HEK293 (cell line): ENCODE measurements around the gene TIGD3.

Source experiments
- CTCF ChIA-PET: fragments of 350-600 bp; formaldehyde crosslinking; extraction: SDS; loops from one replicate; lab custom pipeline; 2021; ENCODE audit warnings: antibody characterized with exemption; lab: Yijun Ruan, JAX
- POLR2A ChIA-PET: fragments of 300-600 bp; formaldehyde crosslinking; extraction: SDS; loops from one replicate; lab custom pipeline; 2020; ENCODE audit warnings: antibody characterized with exemption, inconsistent platforms; lab: Yijun Ruan, JAX
- H3K27ac ChIP-seq: fragments of 200-500 bp; sonication (Bioruptor generic); 2 replicates; pipeline ENCODE4 v1.5.1; 2014; ENCODE audit warnings: low read depth, low read length, control low read depth, inconsistent platforms; ENCODE audit errors: extremely low read depth
- H3K36me3 ChIP-seq, 2 experiments: fragments of 200-500 bp in 1 of 2; sonication (Bioruptor generic) in 1 of 2; 1 replicate in 1 of 2; 2 replicates in 1 of 2; pipeline ENCODE4 v1.5.1; 2014 to 2017; ENCODE audit warnings: inconsistent platforms in 2 of 2, low read length in 2 of 2; ENCODE audit not compliant: control insufficient read depth in 2 of 2, insufficient read depth in 1 of 2
- H3K4me1 ChIP-seq: fragments of 200-500 bp; sonication (Bioruptor generic); 2 replicates; pipeline ENCODE4 v1.5.1; 2014; ENCODE audit warnings: mild to moderate bottlenecking, low read length, inconsistent platforms; ENCODE audit not compliant: control insufficient read depth, insufficient read depth
- H3K4me3 ChIP-seq: 2 replicates; pipeline ENCODE4 v1.5.1; 2011; ENCODE audit warnings: low read depth, mild to moderate bottlenecking, control low read depth, low read length, moderate library complexity
- H3K9me3 ChIP-seq: fragments of 200-500 bp; sonication (Bioruptor generic); 2 replicates; pipeline ENCODE4 v1.5.1; 2014; ENCODE audit warnings: low read depth, low read length, inconsistent platforms; ENCODE audit not compliant: control insufficient read depth, insufficient read depth
- AEBP2 ChIP-seq: fragments of 450-650 bp; formaldehyde crosslinking; IDR thresholded peaks from 2 replicates; pipeline ENCODE4 v1.5.1; 2016; ENCODE audit warnings: missing biosample characterization, missing genetic modification characterization, borderline replicate concordance
- GLIS1 ChIP-seq: fragments of 450-650 bp; formaldehyde crosslinking; IDR thresholded peaks from 2 replicates; pipeline ENCODE4 v1.5.1; 2016; ENCODE audit warnings: missing biosample characterization, missing genetic modification characterization
- GLIS2 ChIP-seq: fragments of 450-650 bp; formaldehyde crosslinking; IDR thresholded peaks from 2 replicates; pipeline ENCODE4 v1.5.1; 2016; ENCODE audit warnings: missing biosample characterization, missing genetic modification characterization
- ZIC2 ChIP-seq: fragments of 450-650 bp; formaldehyde crosslinking; IDR thresholded peaks from 2 replicates; pipeline ENCODE4 v1.5.1; 2016; ENCODE audit warnings: missing biosample characterization, missing genetic modification characterization
- ZNF423 ChIP-seq: fragments of 450-650 bp; formaldehyde crosslinking; IDR thresholded peaks from 2 replicates; pipeline ENCODE4 v1.5.1; 2016; ENCODE audit warnings: missing biosample characterization, missing genetic modification characterization
- ZNF48 ChIP-seq: fragments of 450-650 bp; formaldehyde crosslinking; IDR thresholded peaks from 2 replicates; pipeline ENCODE4 v1.5.1; 2016; ENCODE audit warnings: missing biosample characterization, missing genetic modification characterization
- ZNF629 ChIP-seq: fragments of 450-650 bp; formaldehyde crosslinking; IDR thresholded peaks from 2 replicates; pipeline ENCODE4 v1.5.1; 2017; ENCODE audit warnings: missing biosample characterization, missing genetic modification characterization
- TF ChIP-seq, protein P1 (sequence below): fragments of 450-650 bp; formaldehyde crosslinking; IDR thresholded peaks from 2 replicates; pipeline ENCODE4 v1.5.1; 2016; ENCODE audit warnings: missing biosample characterization, missing genetic modification characterization

Gene TIGD3

GRCh38 chr11:65308281-65308891 lies 46.2 kb upstream of the TIGD3 start:
- no peak overlapping the region for H3K27ac ChIP-seq
- peak; percentile 6; the same call in 1 of the 2 replicates for TF ChIP-seq GLIS1 (tag by site-specific recombination)
- TF ChIP-seq AEBP2 (tag by site-specific recombination): no peak
- TF ChIP-seq, protein P1, sequence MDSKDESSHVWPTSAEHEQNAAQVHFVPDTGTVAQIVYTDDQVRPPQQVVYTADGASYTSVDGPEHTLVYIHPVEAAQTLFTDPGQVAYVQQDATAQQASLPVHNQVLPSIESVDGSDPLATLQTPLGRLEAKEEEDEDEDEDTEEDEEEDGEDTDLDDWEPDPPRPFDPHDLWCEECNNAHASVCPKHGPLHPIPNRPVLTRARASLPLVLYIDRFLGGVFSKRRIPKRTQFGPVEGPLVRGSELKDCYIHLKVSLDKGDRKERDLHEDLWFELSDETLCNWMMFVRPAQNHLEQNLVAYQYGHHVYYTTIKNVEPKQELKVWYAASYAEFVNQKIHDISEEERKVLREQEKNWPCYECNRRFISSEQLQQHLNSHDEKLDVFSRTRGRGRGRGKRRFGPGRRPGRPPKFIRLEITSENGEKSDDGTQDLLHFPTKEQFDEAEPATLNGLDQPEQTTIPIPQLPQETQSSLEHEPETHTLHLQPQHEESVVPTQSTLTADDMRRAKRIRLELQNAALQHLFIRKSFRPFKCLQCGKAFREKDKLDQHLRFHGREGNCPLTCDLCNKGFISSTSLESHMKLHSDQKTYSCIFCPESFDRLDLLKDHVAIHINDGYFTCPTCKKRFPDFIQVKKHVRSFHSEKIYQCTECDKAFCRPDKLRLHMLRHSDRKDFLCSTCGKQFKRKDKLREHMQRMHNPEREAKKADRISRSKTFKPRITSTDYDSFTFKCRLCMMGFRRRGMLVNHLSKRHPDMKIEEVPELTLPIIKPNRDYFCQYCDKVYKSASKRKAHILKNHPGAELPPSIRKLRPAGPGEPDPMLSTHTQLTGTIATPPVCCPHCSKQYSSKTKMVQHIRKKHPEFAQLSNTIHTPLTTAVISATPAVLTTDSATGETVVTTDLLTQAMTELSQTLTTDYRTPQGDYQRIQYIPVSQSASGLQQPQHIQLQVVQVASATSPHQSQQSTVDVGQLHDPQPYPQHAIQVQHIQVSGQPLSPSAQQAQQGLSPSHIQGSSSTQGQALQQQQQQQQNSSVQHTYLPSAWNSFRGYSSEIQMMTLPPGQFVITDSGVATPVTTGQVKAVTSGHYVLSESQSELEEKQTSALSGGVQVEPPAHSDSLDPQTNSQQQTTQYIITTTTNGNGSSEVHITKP (tag by site-specific recombination): peak; percentile 72
- TF ChIP-seq, all 188 proteins: peak for 2
- CTCF ChIA-PET: interaction anchor here (0.6 to 1.5 kb wide), 6 partner anchors 9 to 440 kb away, joined by 3 to 6 read pairs (median 4); no protein-coding TSS in a partner anchor
- POLR2A ChIA-PET: no interaction called here
- Histone ChIP-seq H3K4me1 (0 out of 2 replicates have a peak, but pooled peaks cover 3% of the 10 kb centered on the region), H3K36me3 (peaks cover 0 to 17% of the 10 kb centered on the region in 2 experiments; a peak in 2 of 3 replicates), H3K9me3 (no peaks in the 10 kb centered on the region), H3K4me3 (no peak overlapping the region)

DNA sequence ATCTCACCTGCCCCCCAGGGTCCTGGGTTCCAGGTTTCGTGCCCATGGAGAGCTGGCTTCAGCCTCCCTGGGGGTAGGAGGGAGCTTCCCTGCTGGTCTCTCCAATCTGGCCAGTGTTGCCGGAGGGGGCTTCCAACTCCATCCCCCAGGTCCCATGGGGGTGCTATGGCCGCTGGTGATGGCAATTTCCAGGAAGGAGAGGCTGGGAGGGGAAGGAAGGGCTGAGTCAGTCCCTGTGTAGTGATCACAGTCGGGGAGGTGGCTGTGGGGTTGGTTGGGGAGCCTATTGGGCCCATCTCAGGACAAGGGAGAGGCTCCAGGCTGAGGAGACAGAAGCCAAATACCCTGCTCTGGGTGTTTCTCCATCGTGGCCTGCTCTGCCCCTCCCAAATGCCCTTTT lies 45.5 kb upstream of the TIGD3 start:
- no peaks in the 10 kb centered on the region for H3K9me3 ChIP-seq
- TF ChIP-seq GLIS1 (tag by site-specific recombination) (peak; percentile 70), ZNF48 (tag by site-specific recombination) (no peak), GLIS2 (tag by site-specific recombination) (peak; percentile 46; the same call in 1 of the 2 replicates), ZIC2 (peak; percentile 20; the same call in 1 of the 2 replicates)
- POLR2A ChIA-PET: no interaction called here
- H3K36me3 ChIP-seq: peaks cover 0 to 11% of the 10 kb centered on the region in 2 experiments; a peak in 2 of 3 replicates
- 0 out of 2 replicates have a peak, but pooled peaks cover 3% of the 10 kb centered on the region for H3K4me1 ChIP-seq
- H3K4me3 ChIP-seq: no peak overlapping the region
- H3K27ac ChIP-seq: no peak overlapping the region
- CTCF ChIA-PET: interaction anchor here (0.7 to 1.5 kb wide), 5 partner anchors 8 to 440 kb away, joined by 3 to 6 read pairs (median 5); no protein-coding TSS in a partner anchor

DNA sequence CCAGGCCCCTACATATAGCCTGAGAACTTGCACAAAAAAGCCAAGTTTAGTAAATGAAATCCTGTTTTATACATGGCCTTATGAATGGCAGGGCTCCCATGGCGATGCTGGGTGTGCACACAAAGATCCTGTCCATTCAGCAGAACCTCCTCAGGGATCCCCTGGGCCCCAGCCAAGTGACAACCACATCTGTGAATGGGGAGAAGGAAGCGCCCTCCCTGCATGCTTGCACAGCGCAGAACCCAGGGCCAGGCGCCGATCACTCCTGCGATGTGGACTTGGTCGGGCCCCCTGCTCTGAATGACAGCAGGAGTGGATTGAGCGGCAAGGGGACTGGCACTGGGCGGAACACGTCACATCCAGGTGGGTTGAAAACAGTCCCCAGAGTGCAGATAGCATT lies 44.3 kb upstream of the TIGD3 start:
- ChIA-PET CTCF (interaction anchor here (0.6 to 1.9 kb wide), 3 partner anchors 9 to 35 kb away, joined by 3 to 8 read pairs (median 7); no protein-coding TSS in a partner anchor), POLR2A (interaction anchor here (1.2 to 1.7 kb wide), 2 partner anchors 23 to 35 kb away, joined by 4 to 5 read pairs; partner anchors contain the start of gene DPF2)
- peak; percentile 68 for TF ChIP-seq ZIC2
- TF ChIP-seq ZNF423 (tag by site-specific recombination): no peak

GRCh38 chr11:65310736-65311135 lies 43.8 kb upstream of the TIGD3 start:
- H3K4me1 ChIP-seq: no peaks in the 10 kb centered on the region

More for the DNA sequence above, 44.3 kb upstream of the TIGD3 start:
- Histone ChIP-seq H3K4me3 (no peak overlapping the region), H3K36me3 (peaks cover 0 to 5% of the 10 kb centered on the region in 2 experiments; a peak in 2 of 3 replicates), H3K4me1 (0 out of 2 replicates have a peak, but pooled peaks cover 2% of the 10 kb centered on the region), H3K9me3 (no peaks in the 10 kb centered on the region), H3K27ac (no peak overlapping the region)

More at GRCh38 chr11:65310736-65311135, 43.8 kb upstream of the TIGD3 start:
- H3K36me3 ChIP-seq: no peaks in the 10 kb centered on the region; a peak in 1 of 3 replicates
- ChIA-PET POLR2A (interaction anchor here (1.0 to 1.7 kb wide), 4 partner anchors 16 to 36 kb away, joined by 3 to 5 read pairs (median 4); partner anchors contain the start of gene DPF2), CTCF (interaction anchor here (0.6 to 1.9 kb wide), 3 partner anchors 10 to 36 kb away, joined by 3 to 8 read pairs (median 7); no protein-coding TSS in a partner anchor)
- no peak overlapping the region for H3K27ac ChIP-seq
- TF ChIP-seq ZNF629: no peak
- peak; percentile 48; the same call in 1 of the 2 replicates for TF ChIP-seq GLIS1 (tag by site-specific recombination)
- no peak overlapping the region for H3K4me3 ChIP-seq
- no peaks in the 10 kb centered on the region for H3K9me3 ChIP-seq
